Tibial nerve (tissue), 4 donors: ENCODE measurements around the gene NKAIN2. TPM values are rescaled to one million over a fixed set of nuclear protein-coding genes. Genes with fewer than 3 reads are reported as not detected.

Experiments used
- DNase-seq, 2 donors: peaks; one replicate each; pipeline ENCODE4 v3.0.0-alpha.2; 2019; ENCODE audit warnings: low spot score in 2 of 2
- H3K27ac ChIP-seq, 4 donors: fragments of 200-600 bp; sonication (generic) in 3 of 4; one replicate each; pipeline ENCODE4 v1.5.1; 2017 to 2019; ENCODE audit warnings: mild to moderate bottlenecking in 1 of 4
- H3K27me3 ChIP-seq, 2 donors: fragments of 200-600 bp; sonication (generic) in 1 of 2; one replicate each; pipeline versions ENCODE4 v1.5.1 to v1.6.0; 2017 to 2019
- H3K36me3 ChIP-seq, 3 donors: fragments of 200-600 bp; sonication (generic); one replicate each; pipeline ENCODE4 v1.5.1; 2018 to 2019
- H3K4me1 ChIP-seq, 4 donors: fragments of 200-600 bp; sonication (generic) in 3 of 4; one replicate each; pipeline ENCODE4 v1.5.1; 2017 to 2019
- H3K4me3 ChIP-seq, 4 donors: fragments of 200-600 bp; sonication (generic) in 3 of 4; one replicate each; pipeline ENCODE4 v1.5.1; 2017 to 2019; ENCODE audit warnings: mild to moderate bottlenecking in 1 of 4, moderate library complexity in 1 of 4
- H3K9me3 ChIP-seq, 4 donors: fragments of 200-600 bp; sonication (generic) in 3 of 4; one replicate each; pipeline ENCODE4 v1.5.1; 2017 to 2019
- CTCF ChIP-seq, 5 experiments: fragments of 200-600 bp in 3 of 5; fragments of 450-650 bp in 2 of 5; sonication (generic) in 3 of 5; IDR thresholded peaks; one replicate each; pipeline ENCODE4 v1.5.1; 2016 to 2019; ENCODE audit warnings: antibody characterized with exemption in 5 of 5, mild to moderate bottlenecking in 3 of 5, moderate library complexity in 2 of 5
- EP300 ChIP-seq, 2 donors: sonication (generic); formaldehyde crosslinking; IDR thresholded peaks; one replicate each; pipeline ENCODE4 v1.6.1; 2017; ENCODE audit warnings: antibody characterized with exemption in 2 of 2, mild to moderate bottlenecking in 1 of 2
- POLR2A ChIP-seq, 2 donors: fragments of 450-650 bp; IDR thresholded peaks; one replicate each; pipeline ENCODE4 v1.6.1; 2017; ENCODE audit warnings: antibody characterized with exemption in 2 of 2, mild to moderate bottlenecking in 2 of 2, moderate library complexity in 2 of 2
- WGBS, 2 donors: methylation state at CpG; one replicate each; pipeline ENCODE4 v1.1.5; 2018; 5-methylcytosine and 5-hydroxymethylcytosine counted together
- total RNA-seq, 4 donors: library from RNA; depleted of rRNA; stranded (reverse); fragments of >200 nt; gene quantifications; one replicate each; pipeline ENCODE4 v1.1.0, GENCODE V29; 2016

NKAIN2 gene
- total RNA-seq, 4 donors from 2014 or later = 8.1 to 20.8 (median 15.2) TPM

DNA sequence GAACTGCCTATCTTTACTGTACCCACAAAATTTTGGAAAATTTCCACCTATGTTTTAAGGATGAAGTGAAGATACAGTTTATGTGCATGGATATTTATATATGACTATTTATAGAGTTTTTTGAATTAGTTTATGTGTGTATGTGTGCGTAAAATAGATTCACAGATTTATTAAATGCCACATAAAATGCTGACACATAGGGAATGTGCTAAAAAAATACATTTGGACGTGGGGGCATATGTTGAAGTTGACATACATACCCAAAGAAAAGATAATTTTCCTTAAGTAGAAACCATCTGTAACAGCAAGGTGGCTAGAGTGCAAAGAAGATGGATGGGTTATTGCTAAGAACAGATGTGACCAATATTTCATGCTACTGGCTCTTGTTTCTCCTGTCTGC, 856.5 kb downstream of the NKAIN2 start:
- no peaks in the 10 kb centered on the region for H3K27me3 ChIP-seq
- H3K4me1 ChIP-seq = peaks cover 0 to 8% (median 0%) of the 10 kb centered on the region in 4 donors
- DNase-seq = no peak
- TF ChIP-seq POLR2A (IDR thresholded peaks at IDR 0.05) (no peak), CTCF (IDR thresholded peaks at IDR 0.05) (no peak), EP300 (IDR thresholded peaks at IDR 0.05) (no peak)
- H3K27ac ChIP-seq = no peak overlapping the region
- H3K36me3 ChIP-seq = no peaks in the 10 kb centered on the region
- no peak overlapping the region for H3K4me3 ChIP-seq
- no peaks in the 10 kb centered on the region for H3K9me3 ChIP-seq
- 89 to 93% methylated on average over 2 of the region's 2 CpGs for WGBS, 2 donors

- 25 to 43% methylated on average over 5 of the region's 5 CpGs for WGBS, 2 donors
- Histone ChIP-seq H3K4me1 (peaks cover 0 to 8% (median 0%) of the 10 kb centered on the region in 4 donors), H3K9me3 (no peaks in the 10 kb centered on the region), H3K27me3 (no peaks in the 10 kb centered on the region), H3K27ac (no peak overlapping the region), H3K4me3 (no peak overlapping the region), H3K36me3 (no peaks in the 10 kb centered on the region)
- TF ChIP-seq EP300 (IDR thresholded peaks at IDR 0.05) (no peak), CTCF (IDR thresholded peaks at IDR 0.05) (no peak), POLR2A (IDR thresholded peaks at IDR 0.05) (no peak)
- DNase-seq = no peak
These were observed 857.5 kb downstream of the NKAIN2 start for GRCh38 chr6:124661097-124661661.

GRCh38 chr6:124668028-124668427, 864.4 kb downstream of the NKAIN2 start:
- TF ChIP-seq POLR2A (IDR thresholded peaks at IDR 0.05) = no peak
- no peak for TF ChIP-seq CTCF (IDR thresholded peaks at IDR 0.05)
- TF ChIP-seq EP300 (IDR thresholded peaks at IDR 0.05) = no peak

GRCh38 chr6:124669713-124670480, 866.2 kb downstream of the NKAIN2 start:
- Histone ChIP-seq H3K4me3 (no peak overlapping the region), H3K9me3 (peaks cover 0 to 11% (median 4%) of the 10 kb centered on the region in 4 donors), H3K4me1 (no peaks in the 10 kb centered on the region), H3K36me3 (no peaks in the 10 kb centered on the region), H3K27ac (no peak overlapping the region), H3K27me3 (no peaks in the 10 kb centered on the region)
- WGBS, 2 donors = 71 to 73% methylated on average over 4 of the region's 4 CpGs
- DNase-seq = no peak
- TF ChIP-seq CTCF (IDR thresholded peaks at IDR 0.05) = no peak
- TF ChIP-seq EP300 (IDR thresholded peaks at IDR 0.05) = no peak
- no peak for TF ChIP-seq POLR2A (IDR thresholded peaks at IDR 0.05)

More at GRCh38 chr6:124668028-124668427, 864.4 kb downstream of the NKAIN2 start:
- H3K36me3 ChIP-seq = no peaks in the 10 kb centered on the region
- H3K27ac ChIP-seq = no peak overlapping the region
- WGBS, 2 donors = 92% methylated on average over 5 of the region's 5 CpGs
- H3K4me1 ChIP-seq = no peaks in the 10 kb centered on the region
- H3K4me3 ChIP-seq = no peak overlapping the region
- H3K27me3 ChIP-seq = no peaks in the 10 kb centered on the region
- no peak for DNase-seq
- peaks cover 0 to 1% (median 0%) of the 10 kb centered on the region in 4 donors for H3K9me3 ChIP-seq

- Histone ChIP-seq H3K4me1 (no peaks in the 10 kb centered on the region), H3K9me3 (peaks cover 0 to 16% (median 4%) of the 10 kb centered on the region in 4 donors), H3K36me3 (no peaks in the 10 kb centered on the region), H3K4me3 (no peak overlapping the region), H3K27ac (no peak overlapping the region), H3K27me3 (no peaks in the 10 kb centered on the region)
- no peak for TF ChIP-seq POLR2A (IDR thresholded peaks at IDR 0.05)
- no peak for TF ChIP-seq EP300 (IDR thresholded peaks at IDR 0.05)
- no peak for TF ChIP-seq CTCF (IDR thresholded peaks at IDR 0.05)
- DNase-seq = no peak
- WGBS, 2 donors = 70 to 80% methylated on average over 3 of the region's 3 CpGs
These were observed 867.1 kb downstream of the NKAIN2 start for GRCh38 chr6:124670801-124671200.
